ENCODE results near the gene CELSR1. TPM values are rescaled to one million over a fixed set of nuclear protein-coding genes. Genes with fewer than 3 reads are reported as not detected.

CELSR1 gene, protein sequence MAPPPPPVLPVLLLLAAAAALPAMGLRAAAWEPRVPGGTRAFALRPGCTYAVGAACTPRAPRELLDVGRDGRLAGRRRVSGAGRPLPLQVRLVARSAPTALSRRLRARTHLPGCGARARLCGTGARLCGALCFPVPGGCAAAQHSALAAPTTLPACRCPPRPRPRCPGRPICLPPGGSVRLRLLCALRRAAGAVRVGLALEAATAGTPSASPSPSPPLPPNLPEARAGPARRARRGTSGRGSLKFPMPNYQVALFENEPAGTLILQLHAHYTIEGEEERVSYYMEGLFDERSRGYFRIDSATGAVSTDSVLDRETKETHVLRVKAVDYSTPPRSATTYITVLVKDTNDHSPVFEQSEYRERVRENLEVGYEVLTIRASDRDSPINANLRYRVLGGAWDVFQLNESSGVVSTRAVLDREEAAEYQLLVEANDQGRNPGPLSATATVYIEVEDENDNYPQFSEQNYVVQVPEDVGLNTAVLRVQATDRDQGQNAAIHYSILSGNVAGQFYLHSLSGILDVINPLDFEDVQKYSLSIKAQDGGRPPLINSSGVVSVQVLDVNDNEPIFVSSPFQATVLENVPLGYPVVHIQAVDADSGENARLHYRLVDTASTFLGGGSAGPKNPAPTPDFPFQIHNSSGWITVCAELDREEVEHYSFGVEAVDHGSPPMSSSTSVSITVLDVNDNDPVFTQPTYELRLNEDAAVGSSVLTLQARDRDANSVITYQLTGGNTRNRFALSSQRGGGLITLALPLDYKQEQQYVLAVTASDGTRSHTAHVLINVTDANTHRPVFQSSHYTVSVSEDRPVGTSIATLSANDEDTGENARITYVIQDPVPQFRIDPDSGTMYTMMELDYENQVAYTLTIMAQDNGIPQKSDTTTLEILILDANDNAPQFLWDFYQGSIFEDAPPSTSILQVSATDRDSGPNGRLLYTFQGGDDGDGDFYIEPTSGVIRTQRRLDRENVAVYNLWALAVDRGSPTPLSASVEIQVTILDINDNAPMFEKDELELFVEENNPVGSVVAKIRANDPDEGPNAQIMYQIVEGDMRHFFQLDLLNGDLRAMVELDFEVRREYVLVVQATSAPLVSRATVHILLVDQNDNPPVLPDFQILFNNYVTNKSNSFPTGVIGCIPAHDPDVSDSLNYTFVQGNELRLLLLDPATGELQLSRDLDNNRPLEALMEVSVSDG (N-terminal part only)
- total RNA-seq (1 to 10 TPM; 5.5 to 7.9 (median 6.5) TPM), polyA plus RNA-seq (5.6 TPM)
- long read RNA-seq, donor 1, partial matches to known transcripts, result 7 of 12 reads
- long read RNA-seq, donor 1, other reads (novel, unspliced or antisense), result 3 of 12 reads
- long read RNA-seq, donor 2, partial matches to known transcripts, result 2 of 6 reads
- long read RNA-seq, donor 2, other reads (novel, unspliced or antisense), result 1 of 6 reads
- long read RNA-seq, donor 3, partial matches to known transcripts, result 14 of 21 reads
- long read RNA-seq, donor 3, other reads (novel, unspliced or antisense), result 7 of 21 reads
- long read RNA-seq, donor 4, partial matches to known transcripts, result 2 of 11 reads
- long read RNA-seq, donor 4, other reads (novel, unspliced or antisense), result 7 of 11 reads

- ATAC-seq, result peak; percentile 28 to 44
- Histone ChIP-seq H3K4me1 (ENCODE audit: control insufficient read depth, insufficient read depth, low read length) (no peaks in the 10 kb centered on the region), H3K9me3 (ENCODE audit: control insufficient read depth, low read length) (no peaks in the 10 kb centered on the region), H3K27ac (ENCODE audit: low read length) (no peak within 1 kb of the TSS), H3K4me3 (ENCODE audit: low read length) (peak within 1 kb of the TSS; percentile 55), H3K27me3 (ENCODE audit: control insufficient read depth, insufficient read depth) (no peaks in the 10 kb centered on the region)
- peak in 2 of 3 donors; percentile 58 to 67 for DNase-seq
- intact Hi-C loops (cut with DNase I), result no loop called here
- under 1% methylated on average over 101 of the region's 101 CpGs for WGBS
These were observed at the start of gene CELSR1 for GRCh38 chr22:46537225-46537945. CELSR1 (minus strand) TSS chr22:46537620; CDS start chr22:46537170, 450 bp downstream.

- Histone ChIP-seq H3K4me1 (ENCODE audit: control insufficient read depth, insufficient read depth, low read length) (peaks cover 9% of the 10 kb centered on the region), H3K4me3 (ENCODE audit: low read length) (no peak overlapping the region), H3K27me3 (ENCODE audit: control insufficient read depth, insufficient read depth) (no peaks in the 10 kb centered on the region), H3K9me3 (ENCODE audit: control insufficient read depth, low read length) (no peaks in the 10 kb centered on the region), H3K27ac (ENCODE audit: low read length) (no peak overlapping the region)
- DNase-seq, result peak in 2 of 3 donors; percentile 23 to 37
- ATAC-seq, result no peak
- intact Hi-C loops (cut with DNase I), result no loop called here
- WGBS, result 60% methylated on average over 9 of the region's 9 CpGs
These were observed 49.6 kb upstream of the CELSR1 start for GRCh38 chr22:46587061-46587460.

- ATAC-seq (no peak), DNase-seq (peak; percentile 9 to 30 (median 16))
- no peak overlapping the region for H3K27ac ChIP-seq (ENCODE audit: low read length)
- intact Hi-C loops (cut with DNase I), result no loop called here
- no peak overlapping the region for H3K4me3 ChIP-seq (ENCODE audit: low read length)
- no peaks in the 10 kb centered on the region for H3K27me3 ChIP-seq (ENCODE audit: control insufficient read depth, insufficient read depth)
- WGBS, result 85% methylated on average over 12 of the region's 12 CpGs
- H3K4me1 ChIP-seq (ENCODE audit: control insufficient read depth, insufficient read depth, low read length), result peaks cover 13% of the 10 kb centered on the region
- no peaks in the 10 kb centered on the region for H3K9me3 ChIP-seq (ENCODE audit: control insufficient read depth, low read length)
These were observed 49.2 kb upstream of the CELSR1 start for GRCh38 chr22:46586531-46587011.

GRCh38 chr22:46586123-46586519, 48.7 kb upstream of the CELSR1 start:
- no peak overlapping the region for H3K27ac ChIP-seq (ENCODE audit: low read length)

GRCh38 chr22:46585340-46586122, 48.1 kb upstream of the CELSR1 start:
- Histone ChIP-seq H3K4me1 (ENCODE audit: control insufficient read depth, insufficient read depth, low read length) (peaks cover 18% of the 10 kb centered on the region), H3K9me3 (ENCODE audit: control insufficient read depth, low read length) (no peaks in the 10 kb centered on the region), H3K27ac (ENCODE audit: low read length) (no peak overlapping the region), H3K27me3 (ENCODE audit: control insufficient read depth, insufficient read depth) (no peaks in the 10 kb centered on the region), H3K4me3 (ENCODE audit: low read length) (no peak overlapping the region)
- peak; percentile 9 to 41 (median 33) for DNase-seq
- no peak for ATAC-seq
- intact Hi-C loops (cut with DNase I), result no loop called here
- 94% methylated on average over 19 of the region's 19 CpGs for WGBS

More at GRCh38 chr22:46586123-46586519, 48.7 kb upstream of the CELSR1 start:
- Histone ChIP-seq H3K4me1 (ENCODE audit: control insufficient read depth, insufficient read depth, low read length) (peaks cover 18% of the 10 kb centered on the region), H3K27me3 (ENCODE audit: control insufficient read depth, insufficient read depth) (no peaks in the 10 kb centered on the region), H3K9me3 (ENCODE audit: control insufficient read depth, low read length) (no peaks in the 10 kb centered on the region), H3K4me3 (ENCODE audit: low read length) (no peak overlapping the region)
- 79% methylated on average over 12 of the region's 12 CpGs for WGBS
- DNase-seq (peak; percentile 7 to 53 (median 31)), ATAC-seq (no peak)
- intact Hi-C loops (cut with DNase I), result no loop called here

DNA sequence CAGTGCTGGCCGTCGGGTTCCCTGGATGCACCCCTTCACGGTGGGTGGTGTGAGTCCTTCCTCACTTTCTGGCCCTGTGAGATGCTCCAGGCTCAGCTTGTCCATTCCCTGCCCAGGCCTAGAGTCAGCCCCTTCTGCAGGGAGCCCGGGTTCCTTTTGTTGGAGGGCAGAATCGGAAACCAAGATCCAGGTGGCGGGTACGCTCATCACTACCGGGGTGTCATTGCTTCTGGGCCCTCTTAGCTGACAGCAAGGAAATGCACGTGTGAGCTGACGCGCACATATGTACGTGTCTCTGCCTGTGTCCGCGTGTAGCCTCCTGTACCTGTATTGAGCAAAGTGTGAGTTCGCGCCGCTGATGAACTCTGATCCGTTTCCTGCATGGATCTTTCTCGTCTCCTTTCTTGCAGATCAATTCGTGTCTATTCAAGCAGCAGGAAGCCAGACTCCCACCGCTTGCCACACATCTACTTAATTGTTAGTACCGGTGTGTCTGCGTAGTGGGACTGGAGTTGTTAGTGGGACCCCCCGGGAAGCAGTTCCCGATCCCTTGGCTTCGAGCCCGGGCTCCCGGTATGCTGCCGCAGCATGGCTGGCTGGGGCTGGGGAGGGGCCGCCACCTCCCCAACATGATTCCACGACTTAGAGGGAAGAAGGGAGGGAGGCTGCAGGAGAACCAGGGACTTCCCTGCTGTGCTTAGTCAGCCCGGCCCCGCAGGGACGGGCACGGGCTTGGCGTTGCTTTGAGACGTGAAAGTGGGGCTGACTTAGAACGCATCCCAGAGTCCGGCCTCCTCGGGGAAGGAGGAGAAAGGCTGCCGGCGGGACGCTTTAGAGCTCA, 46.9 kb upstream of the CELSR1 start:
- intact Hi-C loops (cut with DNase I), result no loop called here
- H3K4me1 ChIP-seq (ENCODE audit: control insufficient read depth, insufficient read depth, low read length), result peaks cover 15% of the 10 kb centered on the region
- no peak overlapping the region for H3K27ac ChIP-seq (ENCODE audit: low read length)
- no peak for ATAC-seq
- DNase-seq, result peak; percentile 31 to 76 (median 61)
- no peaks in the 10 kb centered on the region for H3K27me3 ChIP-seq (ENCODE audit: control insufficient read depth, insufficient read depth)
- no peaks in the 10 kb centered on the region for H3K9me3 ChIP-seq (ENCODE audit: control insufficient read depth, low read length)
- no peak overlapping the region for H3K4me3 ChIP-seq (ENCODE audit: low read length)
- WGBS, result 57% methylated on average over 43 of the region's 43 CpGs

- ATAC-seq, result no peak
- Histone ChIP-seq H3K27me3 (ENCODE audit: control insufficient read depth, insufficient read depth) (no peaks in the 10 kb centered on the region), H3K27ac (ENCODE audit: low read length) (no peak overlapping the region), H3K4me1 (ENCODE audit: control insufficient read depth, insufficient read depth, low read length) (peaks cover 17% of the 10 kb centered on the region), H3K4me3 (ENCODE audit: low read length) (no peak overlapping the region), H3K9me3 (ENCODE audit: control insufficient read depth, low read length) (no peaks in the 10 kb centered on the region)
- peak in 2 of 3 donors; percentile 12 to 45 for DNase-seq
- intact Hi-C loops (cut with DNase I), result no loop called here
- 93% methylated on average over 11 of the region's 11 CpGs for WGBS
These were observed 46.2 kb upstream of the CELSR1 start for GRCh38 chr22:46583571-46583970.

- H3K27ac ChIP-seq (ENCODE audit: low read length), result no peak overlapping the region
- H3K9me3 ChIP-seq (ENCODE audit: control insufficient read depth, low read length), result no peaks in the 10 kb centered on the region
- no peak overlapping the region for H3K4me3 ChIP-seq (ENCODE audit: low read length)
- H3K4me1 ChIP-seq (ENCODE audit: control insufficient read depth, insufficient read depth, low read length), result peaks cover 22% of the 10 kb centered on the region
- intact Hi-C loops (cut with DNase I), result no loop called here
- 81% methylated on average over 14 of the region's 14 CpGs for WGBS
- H3K27me3 ChIP-seq (ENCODE audit: control insufficient read depth, insufficient read depth), result no peaks in the 10 kb centered on the region
- ATAC-seq, result no peak
- DNase-seq, result peak; percentile 17 to 54 (median 24)
These were observed 45.0 kb upstream of the CELSR1 start for GRCh38 chr22:46582281-46582933.

All from right cardiac atrium (tissue), 5 donors.